RWPE2 (cell line): ENCODE measurements around the gene CTXN3.

Source experiments
- ATAC-seq: fragments of 200-7000 bp; cut with Tn5 transposase; 3 replicates; pipeline ENCODE4 v1.9.1; 2021; ENCODE audit warnings: low read depth
- DNase-seq: peaks from one replicate; pipeline ENCODE4 v3.0.0-alpha.2; 2020; ENCODE audit warnings: low spot score
- H3K27ac ChIP-seq: fragments of 450-650 bp; 2 replicates; pipeline ENCODE4 v1.5.1; 2017; ENCODE audit warnings: mild to moderate bottlenecking; ENCODE audit not compliant: poor library complexity, severe bottlenecking
- H3K27me3 ChIP-seq: fragments of 250-450 bp; sonication (Bioruptor Pico); 2 replicates; pipeline ENCODE4 v1.5.1; 2021; ENCODE audit warnings: mild to moderate bottlenecking, moderate library complexity; ENCODE audit not compliant: insufficient read depth, poor library complexity, severe bottlenecking
- H3K36me3 ChIP-seq: fragments of 250-450 bp; sonication (Bioruptor Pico); 2 replicates; pipeline ENCODE4 v1.5.1; 2020; ENCODE audit warnings: low read depth, mild to moderate bottlenecking, moderate library complexity
- H3K4me1 ChIP-seq: fragments of 250-450 bp; sonication (Bioruptor Pico); 2 replicates; pipeline ENCODE4 v1.5.1; 2021; ENCODE audit warnings: mild to moderate bottlenecking, moderate library complexity; ENCODE audit not compliant: insufficient read depth, poor library complexity, severe bottlenecking
- H3K4me3 ChIP-seq: fragments of 250-450 bp; sonication (Bioruptor Pico); 2 replicates; pipeline ENCODE4 v1.5.1; 2021; ENCODE audit warnings: mild to moderate bottlenecking, moderate library complexity; ENCODE audit not compliant: severe bottlenecking
- H3K9me3 ChIP-seq: fragments of 250-450 bp; sonication (Bioruptor Pico); 2 replicates; pipeline ENCODE4 v1.5.1; 2021; ENCODE audit warnings: mild to moderate bottlenecking, moderate library complexity; ENCODE audit not compliant: severe bottlenecking
- CTCF ChIP-seq: fragments of 450-650 bp; IDR thresholded peaks from one replicate; pipeline ENCODE4 v1.5.1; 2017; ENCODE audit warnings: mild to moderate bottlenecking, moderate library complexity; ENCODE audit not compliant: poor library complexity, severe bottlenecking

The CTXN3 gene

GRCh38 chr5:127647361-127647958 lies 1.4 kb upstream of the CTXN3 start:
- no peak overlapping the region for H3K27ac ChIP-seq
- TF ChIP-seq CTCF, result no peak

DNA sequence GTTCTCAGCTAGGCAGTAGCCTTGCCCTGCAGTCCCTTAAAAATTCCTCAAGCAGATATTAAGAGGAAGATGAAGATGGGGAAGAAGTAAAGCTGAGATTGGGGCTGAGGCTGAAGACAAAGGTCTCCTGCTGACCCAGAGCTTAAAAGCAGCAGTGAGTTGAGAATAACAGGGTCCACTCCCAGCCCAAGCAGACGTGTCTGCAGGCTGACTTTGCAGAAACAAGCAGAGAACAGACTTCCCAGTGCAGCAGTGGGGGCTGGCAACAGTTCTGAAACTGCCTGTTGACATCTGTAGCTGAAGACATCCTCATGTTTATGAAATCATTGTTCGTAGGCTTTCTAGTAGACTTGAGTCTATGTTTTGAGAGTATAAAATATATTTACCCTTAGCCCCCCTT lies 1.1 kb downstream of the CTXN3 start:
- no peak for DNase-seq
- H3K36me3 ChIP-seq, result no peaks in the 10 kb centered on the region
- no peaks in the 10 kb centered on the region for H3K4me1 ChIP-seq
- H3K27me3 ChIP-seq, result peaks cover 9% of the 10 kb centered on the region
- no peak overlapping the region for H3K27ac ChIP-seq
- no peak overlapping the region for H3K4me3 ChIP-seq
- H3K9me3 ChIP-seq, result no peaks in the 10 kb centered on the region
- TF ChIP-seq CTCF, result no peak
- ATAC-seq, result no peak

More at GRCh38 chr5:127647361-127647958, 1.4 kb upstream of the CTXN3 start:
- no peak overlapping the region for H3K4me3 ChIP-seq
- peaks cover 9% of the 10 kb centered on the region for H3K27me3 ChIP-seq
- no peaks in the 10 kb centered on the region for H3K36me3 ChIP-seq
- no peak for ATAC-seq
- no peak for DNase-seq
- H3K4me1 ChIP-seq, result no peaks in the 10 kb centered on the region
- no peaks in the 10 kb centered on the region for H3K9me3 ChIP-seq

- Histone ChIP-seq H3K36me3 (no peaks in the 10 kb centered on the region), H3K9me3 (no peaks in the 10 kb centered on the region), H3K4me3 (no peak overlapping the region), H3K27me3 (peaks cover 9% of the 10 kb centered on the region), H3K4me1 (no peaks in the 10 kb centered on the region), H3K27ac (no peak overlapping the region)
- ATAC-seq (peak; percentile 59), DNase-seq (no peak)
- TF ChIP-seq CTCF, result no peak
Measured at GRCh38 chr5:127650649-127651048, 1.8 kb downstream of the CTXN3 start.

DNA sequence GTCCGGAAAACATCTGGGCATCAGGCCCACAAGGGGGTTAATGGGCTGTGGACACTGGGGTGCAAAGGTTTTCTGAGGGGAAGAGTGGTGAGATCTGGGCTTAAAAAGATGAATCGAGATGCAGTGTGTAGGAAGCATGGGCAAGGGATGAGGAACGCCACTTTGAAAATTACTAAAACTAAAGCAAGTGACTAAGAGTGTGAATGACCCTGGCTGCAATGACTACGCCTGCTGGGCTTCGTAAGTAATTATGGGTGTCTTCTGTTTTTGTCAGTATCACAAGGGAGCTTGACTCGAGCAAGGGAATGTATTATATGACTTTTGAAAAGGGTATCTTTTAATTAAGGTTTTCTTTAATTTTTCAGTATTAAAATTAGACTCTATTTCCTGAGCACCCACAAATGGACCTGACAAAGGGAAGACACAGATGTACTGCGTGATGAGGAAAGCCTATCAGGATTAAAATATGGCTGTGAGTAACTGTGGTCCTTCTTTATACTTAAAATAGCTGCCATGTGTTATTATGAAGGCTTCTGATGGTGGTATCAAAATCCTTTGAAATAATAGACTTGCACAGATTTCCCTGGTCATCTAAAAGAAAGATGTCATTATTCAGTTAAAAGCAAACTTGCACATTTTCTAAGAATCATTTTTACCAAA lies 4.2 kb downstream of the CTXN3 start:
- ATAC-seq (no peak), DNase-seq (no peak)
- Histone ChIP-seq H3K27me3 (peaks cover 9% of the 10 kb centered on the region), H3K36me3 (no peaks in the 10 kb centered on the region), H3K4me3 (no peak overlapping the region), H3K4me1 (no peaks in the 10 kb centered on the region), H3K9me3 (no peaks in the 10 kb centered on the region), H3K27ac (no peak overlapping the region)
- no peak for TF ChIP-seq CTCF

GRCh38 chr5:127656825-127657224 lies 7.9 kb downstream of the CTXN3 start:
- DNase-seq (no peak), ATAC-seq (no peak)
- H3K9me3 ChIP-seq, result no peaks in the 10 kb centered on the region
- no peaks in the 10 kb centered on the region for H3K36me3 ChIP-seq
- no peak overlapping the region for H3K27ac ChIP-seq
- H3K27me3 ChIP-seq, result no peaks in the 10 kb centered on the region
- H3K4me3 ChIP-seq, result no peak overlapping the region
- TF ChIP-seq CTCF, result no peak
- H3K4me1 ChIP-seq, result no peaks in the 10 kb centered on the region
